ENCODE measurements around the gene LMCD1. TPM values are rescaled to one million over a fixed set of nuclear protein-coding genes. Genes with fewer than 3 reads are reported as not detected.

LMCD1 gene
- total RNA-seq, 4 donors from 2014 or later, result 13.9 to 64.6 (median 25.6) TPM

GRCh38 chr3:8473029-8473428, 28.6 kb upstream of the LMCD1 start:
- no peak for DNase-seq
- 95 to 97% methylated on average over 4 of the region's 4 CpGs for WGBS, 2 donors
- Histone ChIP-seq H3K36me3 (no peaks in the 10 kb centered on the region), H3K4me3 (replicated peaks in 1 of 3) (no peak overlapping the region), H3K27ac (no peak overlapping the region), H3K4me1 (no peaks in the 10 kb centered on the region), H3K27me3 (no peaks in the 10 kb centered on the region), H3K9me3 (no peaks in the 10 kb centered on the region)
- TF ChIP-seq CTCF (IDR thresholded peaks at IDR 0.05) (no peak), POLR2A (IDR thresholded peaks at IDR 0.05) (no peak)
- intact Hi-C loops (cut with DNase I), result no loop called here

GRCh38 chr3:8473990-8474389, 27.6 kb upstream of the LMCD1 start:
- Histone ChIP-seq H3K27ac (no peak overlapping the region), H3K36me3 (no peaks in the 10 kb centered on the region), H3K4me1 (no peaks in the 10 kb centered on the region), H3K27me3 (no peaks in the 10 kb centered on the region), H3K4me3 (replicated peaks in 1 of 3) (no peak overlapping the region), H3K9me3 (no peaks in the 10 kb centered on the region)
- intact Hi-C loops (cut with DNase I), result no loop called here
- TF ChIP-seq POLR2A (IDR thresholded peaks at IDR 0.05) (no peak), CTCF (IDR thresholded peaks at IDR 0.05) (no peak)
- 72 to 83% methylated on average over 4 of the region's 4 CpGs for WGBS, 2 donors
- DNase-seq, result no peak

DNA sequence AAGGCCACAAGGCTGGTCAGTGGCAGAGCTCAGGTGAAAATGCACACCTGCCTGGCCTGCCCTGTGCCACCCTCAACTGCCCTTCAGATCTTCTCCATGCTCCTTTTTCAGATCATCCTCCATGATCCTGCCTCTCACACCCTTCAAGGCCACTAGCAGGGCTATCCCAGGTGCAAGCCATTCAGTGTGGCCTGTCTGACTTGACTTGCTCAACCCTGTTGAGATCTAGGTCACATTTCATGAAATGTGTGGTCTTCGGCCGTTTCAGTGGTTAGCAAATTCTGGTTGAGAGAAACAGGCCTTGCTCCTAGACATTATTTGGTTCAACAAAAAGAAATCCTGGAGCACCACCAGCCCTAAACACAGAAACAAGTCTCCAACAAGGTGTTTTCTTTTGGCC, 26.6 kb upstream of the LMCD1 start:
- TF ChIP-seq POLR2A (IDR thresholded peaks at IDR 0.05) (no peak), CTCF (IDR thresholded peaks at IDR 0.05) (no peak)
- WGBS, 2 donors, result 93 to 98% methylated on average over 2 of the region's 2 CpGs
- intact Hi-C loops (cut with DNase I), result no loop called here
- DNase-seq, result no peak
- Histone ChIP-seq H3K4me3 (replicated peaks in 1 of 3) (no peak overlapping the region), H3K9me3 (no peaks in the 10 kb centered on the region), H3K4me1 (no peaks in the 10 kb centered on the region), H3K36me3 (no peaks in the 10 kb centered on the region), H3K27ac (no peak overlapping the region), H3K27me3 (no peaks in the 10 kb centered on the region)

GRCh38 chr3:8480699-8481098, 20.9 kb upstream of the LMCD1 start:
- no peak overlapping the region for H3K4me3 ChIP-seq (replicated peaks in 1 of 3)
- H3K27ac ChIP-seq, result no peak overlapping the region
- no peaks in the 10 kb centered on the region for H3K36me3 ChIP-seq
- no peaks in the 10 kb centered on the region for H3K9me3 ChIP-seq
- no peak for DNase-seq
- peaks cover 7 to 14% of the 10 kb centered on the region in 2 donors for H3K4me1 ChIP-seq
- 54 to 64% methylated on average over 3 of the region's 3 CpGs for WGBS, 2 donors
- TF ChIP-seq POLR2A (IDR thresholded peaks at IDR 0.05) (no peak), CTCF (IDR thresholded peaks at IDR 0.05) (no peak)
- H3K27me3 ChIP-seq, result no peaks in the 10 kb centered on the region
- intact Hi-C loops (cut with DNase I), result no loop called here

GRCh38 chr3:8481380-8481779, 20.2 kb upstream of the LMCD1 start:
- intact Hi-C loops (cut with DNase I), result no loop called here

More at GRCh38 chr3:8481380-8481779, 20.2 kb upstream of the LMCD1 start:
- H3K27ac ChIP-seq, result no peak overlapping the region
- H3K4me3 ChIP-seq (replicated peaks in 1 of 3), result no peak overlapping the region
- no peaks in the 10 kb centered on the region for H3K36me3 ChIP-seq
- TF ChIP-seq POLR2A (IDR thresholded peaks at IDR 0.05), result no peak
- TF ChIP-seq CTCF (IDR thresholded peaks at IDR 0.05), result no peak
- H3K27me3 ChIP-seq, result no peaks in the 10 kb centered on the region
- no peaks in the 10 kb centered on the region for H3K9me3 ChIP-seq
- H3K4me1 ChIP-seq, result peaks cover 7 to 14% of the 10 kb centered on the region in 2 donors
- WGBS, 2 donors, result 80 to 86% methylated on average over 2 of the region's 2 CpGs
- no peak for DNase-seq
